WTC11 (cell line): ENCODE measurements around the gene SMARCB1. TPM values are rescaled to one million over a fixed set of nuclear protein-coding genes. Genes with fewer than 3 reads are reported as not detected.

ENCODE experiments used
- ATAC-seq: fragments of 200-7000 bp; cut with Tn5 transposase; 2 replicates; pipeline ENCODE4 v1.10.0; 2021; ENCODE audit warnings: mild to moderate bottlenecking, moderate library complexity
- CTCF ChIA-PET: fragments of 300-600 bp; sonication (Branson Sonifier 250); formaldehyde crosslinking; loops from one replicate; lab custom pipeline; 2021; ENCODE audit warnings: antibody characterized with exemption; lab: Charles Lee
- POLR2A ChIA-PET: fragments of 350-600 bp; sonication (Branson Sonifier 250); formaldehyde crosslinking; loops from one replicate; lab custom pipeline; 2021; ENCODE audit warnings: antibody characterized with exemption; lab: Charles Lee
- DNase-seq: peaks from one replicate; pipeline ENCODE4 v3.0.0; 2021; ENCODE audit warnings: low spot score
- H3K27ac Mint-ChIP-seq: 2 replicates; pipeline ENCODE4 v1.8.0; 2021; ENCODE audit warnings: mixed read lengths
- H3K27me3 Mint-ChIP-seq: 2 replicates; pipeline ENCODE4 v1.8.0; 2021; ENCODE audit warnings: low read depth, mild to moderate bottlenecking, moderate library complexity, mixed read lengths
- H3K36me3 Mint-ChIP-seq: 2 replicates; pipeline ENCODE4 v1.8.0; 2021; ENCODE audit warnings: mixed read lengths
- H3K4me1 Mint-ChIP-seq: 2 replicates; pipeline ENCODE4 v1.8.0; 2022; ENCODE audit warnings: mixed read lengths
- H3K4me3 Mint-ChIP-seq: 2 replicates; pipeline ENCODE4 v1.8.0; 2021; ENCODE audit warnings: mild to moderate bottlenecking, moderate library complexity, mixed read lengths
- H3K9me3 Mint-ChIP-seq: 2 replicates; pipeline ENCODE4 v1.8.0; 2021; ENCODE audit warnings: mixed read lengths
- AR ChIP-seq: fragments of 250-450 bp; sonication (Bioruptor Pico); IDR thresholded peaks from 2 replicates; pipeline ENCODE4 v1.9.0; 2021; ENCODE audit warnings: mild to moderate bottlenecking
- CDX4 ChIP-seq: fragments of 250-450 bp; sonication (Bioruptor Pico); IDR thresholded peaks from 2 replicates; pipeline ENCODE4 v1.9.0; 2021; ENCODE audit warnings: moderate library complexity, mild to moderate bottlenecking, inconsistent platforms, borderline replicate concordance
- E2F4 ChIP-seq: sonication (generic); formaldehyde crosslinking; IDR thresholded peaks from 2 replicates; pipeline ENCODE4 v1.8.1; 2022; ENCODE audit warnings: low read depth, mild to moderate bottlenecking, moderate library complexity, missing genetic modification reagents, borderline replicate concordance
- E2F5 ChIP-seq: sonication (generic); formaldehyde crosslinking; IDR thresholded peaks from 2 replicates; pipeline ENCODE4 v1.8.1; 2022; ENCODE audit warnings: mild to moderate bottlenecking, moderate library complexity, missing genetic modification reagents
- FOXP4 ChIP-seq: sonication (generic); formaldehyde crosslinking; IDR thresholded peaks from 2 replicates; pipeline ENCODE4 v1.8.0; 2022; ENCODE audit warnings: mild to moderate bottlenecking, missing genetic modification reagents
- GABPB1 ChIP-seq: sonication (generic); formaldehyde crosslinking; IDR thresholded peaks from 2 replicates; pipeline ENCODE4 v1.8.1; 2023; ENCODE audit warnings: mild to moderate bottlenecking, missing genetic modification reagents
- GTF2I ChIP-seq: fragments of 250-450 bp; sonication (Bioruptor Pico); conservative IDR thresholded peaks from 2 replicates; pipeline ENCODE4 v1.4.0; 2021; ENCODE audit warnings: mild to moderate bottlenecking
- IRF1 ChIP-seq: sonication (generic); formaldehyde crosslinking; IDR thresholded peaks from 2 replicates; pipeline ENCODE4 v1.8.0; 2023; ENCODE audit warnings: missing genetic modification reagents
- JUN ChIP-seq: sonication (generic); formaldehyde crosslinking; IDR thresholded peaks from 2 replicates; pipeline ENCODE4 v1.8.0; 2023; ENCODE audit warnings: mild to moderate bottlenecking, missing genetic modification reagents
- MLX ChIP-seq: sonication (generic); formaldehyde crosslinking; IDR thresholded peaks from 2 replicates; pipeline ENCODE4 v1.8.1; 2023; ENCODE audit warnings: mild to moderate bottlenecking, missing genetic modification reagents, moderate library complexity
- MXD4 ChIP-seq: fragments of 250-450 bp; sonication (Bioruptor Pico); IDR thresholded peaks from 2 replicates; pipeline ENCODE4 v1.8.0; 2021; ENCODE audit warnings: mild to moderate bottlenecking, moderate library complexity, borderline replicate concordance
- NFE2L1 ChIP-seq: sonication (generic); formaldehyde crosslinking; IDR thresholded peaks from 2 replicates; pipeline ENCODE4 v1.8.1; 2023; ENCODE audit warnings: missing genetic modification reagents
- PRDM15 ChIP-seq: sonication (generic); formaldehyde crosslinking; IDR thresholded peaks from 2 replicates; pipeline ENCODE4 v1.8.0; 2022; ENCODE audit warnings: missing genetic modification reagents
- PREB ChIP-seq: sonication (generic); formaldehyde crosslinking; IDR thresholded peaks from 2 replicates; pipeline ENCODE4 v1.8.1; 2022; ENCODE audit warnings: mild to moderate bottlenecking, missing genetic modification reagents, moderate library complexity, borderline replicate concordance
- TEAD4 ChIP-seq: sonication (generic); formaldehyde crosslinking; IDR thresholded peaks from 2 replicates; pipeline ENCODE4 v1.8.0; 2022; ENCODE audit warnings: mild to moderate bottlenecking, missing genetic modification reagents
- TP53 ChIP-seq: sonication (generic); formaldehyde crosslinking; IDR thresholded peaks from 2 replicates; pipeline ENCODE4 v1.8.1; 2023; ENCODE audit warnings: mild to moderate bottlenecking, missing genetic modification reagents
- ZNF219 ChIP-seq: sonication (generic); formaldehyde crosslinking; IDR thresholded peaks from 2 replicates; pipeline ENCODE4 v1.8.0; 2023; ENCODE audit warnings: missing genetic modification reagents, mild to moderate bottlenecking, borderline replicate concordance
- ZNF317 ChIP-seq: sonication (generic); formaldehyde crosslinking; IDR thresholded peaks from 2 replicates; pipeline ENCODE4 v1.8.1; 2023; ENCODE audit warnings: low read depth, mild to moderate bottlenecking, moderate library complexity, missing genetic modification reagents, borderline replicate concordance
- ZSCAN18 ChIP-seq: fragments of 250-450 bp; sonication (Bioruptor Pico); IDR thresholded peaks from 2 replicates; pipeline ENCODE4 v2.1.2; 2022; ENCODE audit warnings: mild to moderate bottlenecking, moderate library complexity
- total RNA-seq: library from RNA; stranded (reverse); gene quantifications from 3 replicates; pipeline ENCODE4 v1.2.3, GENCODE V29; 2021

The SMARCB1 gene
- total RNA-seq, 1 experiment from 2014 or later: 135 TPM

- DNase-seq: peak; percentile 90
- Mint-ChIP-seq H3K27me3 (peaks cover 16% of the 10 kb centered on the region), H3K9me3 (no peaks in the 10 kb centered on the region), H3K4me3 (peak within 1 kb of the TSS; percentile 89), H3K36me3 (peaks cover 2% of the 10 kb centered on the region), H3K27ac (no peak within 1 kb of the TSS), H3K4me1 (peaks cover 36% of the 10 kb centered on the region)
- ChIA-PET CTCF (interaction anchor here (0.6 to 4.0 kb wide), 21 partner anchors 8 to 302 kb away, joined by 3 to 77 read pairs (median 5); partner anchors contain the start of genes MIF, SLC2A11 and ZNF70), POLR2A (interaction anchor here (1.6 kb wide), 1 partner anchor 82 kb away, joined by 3 read pairs; no protein-coding TSS in a partner anchor)
- peak; percentile 41 for ATAC-seq
- TF ChIP-seq NFE2L1 (CRISPR knock-in tag): no peak
- TF ChIP-seq IRF1 (CRISPR knock-in tag): peak; percentile 64
- 0 out of 2 replicates have a peak, but pooled peaks have one; percentile 20 for TF ChIP-seq JUN (CRISPR knock-in tag)
- TF ChIP-seq MLX (CRISPR knock-in tag): no peak
- no peak for TF ChIP-seq FOXP4 (CRISPR knock-in tag)
- TF ChIP-seq TP53 (CRISPR knock-in tag): no peak; the same call in 1 of the 2 replicates
- no peak for TF ChIP-seq E2F4 (CRISPR knock-in tag)
- TF ChIP-seq ZSCAN18 (CRISPR knock-in tag): no peak
- no peak for TF ChIP-seq PREB (CRISPR knock-in tag)
- TF ChIP-seq CDX4 (CRISPR knock-in tag): no peak
- no peak for TF ChIP-seq GTF2I
- TF ChIP-seq E2F5: peak; percentile 56; the same call in 1 of the 2 replicates
- no peak for TF ChIP-seq TEAD4 (CRISPR knock-in tag)
- no peak for TF ChIP-seq AR (CRISPR knock-in tag)
- no peak for TF ChIP-seq ZNF317 (CRISPR knock-in tag)
- TF ChIP-seq PRDM15 (CRISPR knock-in tag): no peak
- no peak for TF ChIP-seq MXD4 (CRISPR knock-in tag)
- TF ChIP-seq ZNF219 (CRISPR knock-in tag): 0 out of 2 replicates have a peak, but pooled peaks have one; percentile 10
- peak; percentile 49; the same call in 1 of the 2 replicates for TF ChIP-seq GABPB1 (CRISPR knock-in tag)
Observed at GRCh38 chr22:23767673-23768548, 18.9 kb upstream of the SMARCB1 start, which contains the start of gene CHCHD10. CHCHD10 (minus strand) TSS chr22:23767972; CDS start chr22:23767874, 98 bp downstream.
